Amygdala (tissue), 56 donors: ENCODE results near the gene CLK1.

ENCODE experiments used
- DNase-seq, 56 donors: peaks; one replicate each; lab custom pipeline; 2025; lab: John Stamatoyannopoulos, UW

The CLK1 gene

GRCh38 chr2:200812122-200813022, 52.1 kb downstream of the CLK1 start:
- peak in 48 of 56 donors; percentile 2 to 72 (median 43) for DNase-seq

GRCh38 chr2:200811333-200812121, 52.9 kb downstream of the CLK1 start, which contains the start of gene BZW1:
BZW1 (plus strand) TSS chr2:200811910; CDS start chr2:200813218, 1,308 bp downstream.
- DNase-seq, result peak; percentile 78 to 100 (median 95)

- peak in 1 of 56 donors; percentile 45 for DNase-seq
Observed at GRCh38 chr2:200810998-200811332, 53.5 kb downstream of the CLK1 start.

GRCh38 chr2:200810252-200810997, 54.0 kb downstream of the CLK1 start:
- no peak for DNase-seq

GRCh38 chr2:200809506-200810251, 54.8 kb downstream of the CLK1 start:
- DNase-seq, result no peak
